GM12878 (cell line): ENCODE data around the gene TARBP1. TPM values are rescaled to one million over a fixed set of nuclear protein-coding genes. Genes with fewer than 3 reads are reported as not detected.

ENCODE experiments used
- ATAC-seq: fragments of 200-7000 bp; cut with Tn5 transposase; 3 replicates; pipeline ENCODE4 v1.9.1; 2020; ENCODE audit warnings: mild to moderate bottlenecking, moderate library complexity
- BruUV-seq: library from RNA; stranded (reverse); fragments of 400-500 nt; replicated peaks from 2 replicates; lab custom pipeline; 2021; lab: Mats Ljungman, UMichigan
- CTCF ChIA-PET: fragments of 300-600 bp; sonication (Branson Sonifier 250); formaldehyde crosslinking; extraction: SDS; loops from one replicate; lab custom pipeline; 2021; ENCODE audit warnings: inconsistent platforms; lab: Yijun Ruan, JAX
- POLR2A ChIA-PET: fragments of 350-600 bp; formaldehyde crosslinking; extraction: SDS; loops from one replicate; lab custom pipeline; 2021; ENCODE audit warnings: inconsistent platforms; lab: Charles Lee
- RAD21 ChIA-PET: fragments of 300-600 bp; sonication (Branson Sonifier 250); formaldehyde crosslinking; loops from one replicate; lab custom pipeline; 2023; ENCODE audit warnings: antibody characterized with exemption; ENCODE audit not compliant: unreplicated experiment; lab: Charles Lee
- SMC1A ChIA-PET: fragments of 300-600 bp; sonication (Branson Sonifier 250); formaldehyde crosslinking; loops from one replicate; lab custom pipeline; 2023; ENCODE audit not compliant: unreplicated experiment, uncharacterized antibody; lab: Charles Lee
- DNase-seq: peaks from one replicate; pipeline ENCODE4 v3.0.0-alpha.2; 2011; ENCODE audit warnings: low read depth, low spot score
- FAIRE-seq: peaks from 3 replicates; lab custom pipeline; 2011; peaks lifted over from hg19 to GRCh38; lab: Jason Lieb, UNC
- H2AFZ ChIP-seq: 2 replicates; pipeline ENCODE4 v1.6.0; 2011; ENCODE audit warnings: low read depth, low read length, control low read depth; ENCODE audit not compliant: control insufficient read depth
- H3K27ac ChIP-seq: 2 replicates; pipeline ENCODE4 v1.5.1; 2011; ENCODE audit warnings: control low read depth; ENCODE audit not compliant: control insufficient read depth, insufficient read depth
- H3K27me3 ChIP-seq, 2 experiments: replicated peaks in 1 of 2; 2 replicates each; pipeline versions ENCODE4 v1.6.0 to v1.6.1; 2011; ENCODE audit warnings: low read length in 1 of 2; ENCODE audit not compliant: control insufficient read depth in 2 of 2, insufficient read depth in 2 of 2
- H3K36me3 ChIP-seq, 2 experiments: 2 replicates each; pipeline ENCODE4 v1.5.1; 2011; ENCODE audit warnings: low read length in 1 of 2; ENCODE audit not compliant: control insufficient read depth in 2 of 2, insufficient read depth in 2 of 2
- H3K4me1 ChIP-seq: 2 replicates; pipeline ENCODE4 v1.6.1; 2011; ENCODE audit warnings: mild to moderate bottlenecking, low read length, moderate library complexity, mixed read lengths; ENCODE audit not compliant: control insufficient read depth, insufficient read depth
- H3K4me2 ChIP-seq: 2 replicates; pipeline ENCODE4 v1.6.0; 2011; ENCODE audit warnings: control low read depth; ENCODE audit not compliant: control insufficient read depth, insufficient read depth
- H3K4me3 ChIP-seq: fragments of 200-600 bp; sonication (generic); 2 replicates; pipeline ENCODE4 v1.5.1; 2016
- H3K79me2 ChIP-seq: 2 replicates; pipeline ENCODE4 v1.6.0; 2011; ENCODE audit warnings: low read length; ENCODE audit not compliant: control insufficient read depth, insufficient read depth
- H3K9ac ChIP-seq: 2 replicates; pipeline ENCODE4 v1.8.0; 2011; ENCODE audit warnings: low read length, control low read depth, mixed read lengths; ENCODE audit not compliant: control insufficient read depth, insufficient read depth
- H3K9me3 ChIP-seq: replicated peaks from 3 replicates; pipeline ENCODE4 v1.5.1; 2011; ENCODE audit warnings: mild to moderate bottlenecking, low read length; ENCODE audit not compliant: control insufficient read depth, insufficient read depth
- H4K20me1 ChIP-seq: 2 replicates; pipeline ENCODE4 v1.6.0; 2011; ENCODE audit not compliant: control insufficient read depth, insufficient read depth
- BCL3 ChIP-seq: IDR thresholded peaks from 2 replicates; pipeline ENCODE4 v1.6.1; 2011; ENCODE audit warnings: borderline replicate concordance, low read depth, mild to moderate bottlenecking, moderate library complexity, low read length; ENCODE audit not compliant: insufficient read depth, poor library complexity, severe bottlenecking
- BCLAF1 ChIP-seq: fragments of 450-650 bp; IDR thresholded peaks from 2 replicates; pipeline ENCODE4 v1.6.1; 2017; ENCODE audit warnings: antibody characterized with exemption, mild to moderate bottlenecking, moderate library complexity
- CBX3 ChIP-seq: fragments of 200-600 bp; sonication (generic); IDR thresholded peaks from 2 replicates; pipeline ENCODE4 v1.6.1; 2016; ENCODE audit warnings: low read depth, borderline replicate concordance
- CEBPZ ChIP-seq: fragments of 150-350 bp; IDR thresholded peaks from 2 replicates; pipeline ENCODE4 v1.6.1; 2016; ENCODE audit warnings: low read depth, low read length
- GABPA ChIP-seq: IDR thresholded peaks from 2 replicates; pipeline ENCODE4 v1.6.1; 2014; ENCODE audit warnings: antibody characterized with exemption, low read depth, mild to moderate bottlenecking, inconsistent platforms
- HCFC1 ChIP-seq: fragments of 150-350 bp; IDR thresholded peaks from 2 replicates; pipeline ENCODE4 v1.6.1; 2014; ENCODE audit warnings: low read length
- IKZF1 ChIP-seq: fragments of 450-650 bp; conservative IDR thresholded peaks from 2 replicates; pipeline ENCODE4 v1.6.1; 2017; ENCODE audit warnings: antibody characterized with exemption, mild to moderate bottlenecking
- IKZF2 ChIP-seq, 2 experiments: fragments of 450-650 bp; IDR thresholded peaks; 2 replicates each; pipeline ENCODE4 v1.6.1; 2017; ENCODE audit warnings: mild to moderate bottlenecking in 2 of 2, moderate library complexity in 2 of 2
- IRF4 ChIP-seq: IDR thresholded peaks from 2 replicates; pipeline ENCODE4 v1.6.1; 2011; ENCODE audit warnings: low read depth, low read length
- LARP7 ChIP-seq: fragments of 450-650 bp; IDR thresholded peaks from 2 replicates; pipeline ENCODE4 v1.6.1; 2017; ENCODE audit warnings: mild to moderate bottlenecking
- RAD51 ChIP-seq: fragments of 450-650 bp; IDR thresholded peaks from 2 replicates; pipeline ENCODE4 v1.6.1; 2016; ENCODE audit warnings: moderate library complexity, mild to moderate bottlenecking, inconsistent platforms
- RBBP5 ChIP-seq: fragments of 200-600 bp; sonication (generic); conservative IDR thresholded peaks from 2 replicates; pipeline ENCODE4 v1.6.1; 2016
- RFX5 ChIP-seq: IDR thresholded peaks from 2 replicates; pipeline ENCODE4 v1.6.1; 2011; ENCODE audit warnings: low read depth, low read length, improper control_type of control experiment
- STAT3 ChIP-seq: IDR thresholded peaks from 2 replicates; pipeline ENCODE4 v1.6.1; 2011; ENCODE audit warnings: low read depth, low read length, improper control_type of control experiment
- TCF12 ChIP-seq: IDR thresholded peaks from 2 replicates; pipeline ENCODE4 v1.6.1; 2011; ENCODE audit warnings: low read depth, mild to moderate bottlenecking, low read length
- WGBS: methylation state at CpG from one replicate; pipeline ENCODE4 v1.1.6; 2016; ENCODE audit warnings: low lambda C conversion rate; ENCODE audit not compliant: insufficient replicate concordance, insufficient coverage; ENCODE audit errors: missing lambda C conversion rate; 5-methylcytosine and 5-hydroxymethylcytosine counted together
- in situ Hi-C: fragments of 300-500 bp; cut with MboI; formaldehyde crosslinking; loops from 9 replicates; pipeline ENCODE4 v1.14.3; 2018; ENCODE audit warnings: mixed read lengths
- intact Hi-C: fragments of 100-400 bp; cut with micrococcal nuclease; formaldehyde crosslinking; loops from one replicate; pipeline ENCODE4 v1.14.2; 2022; ENCODE audit not compliant: unreplicated experiment
- polyA plus RNA-seq, 11 experiments: library from polyadenylated mRNA; depleted of rRNA in 4 of 11; unstranded in 6 of 11; stranded (reverse) in 5 of 11; fragments of >200 nt; fragmentation: Nextera tagmentation in 4 of 11; fragmentation: Illumina TruSeq in 1 of 11; extraction: Ambion mirVana in 4 of 11; extraction: Trizol in 1 of 11; gene quantifications; 1 replicate in 1 of 11; 2 replicates in 10 of 11; pipeline versions ENCODE4 v1.2.1 to v1.2.3, GENCODE V29; 2011 to 2016; ENCODE audit warnings: inconsistent platforms in 2 of 11, missing spikeins in 2 of 11, low read depth in 1 of 11
- total RNA-seq, 4 experiments: library from RNA; depleted of rRNA in 3 of 4; stranded (reverse); fragments of >200 nt in 3 of 4; fragmentation: Illumina TruSeq in 1 of 4; extraction: Trizol in 1 of 4; gene quantifications; 2 replicates each; pipeline versions ENCODE4 v1.2.1 to v1.2.3, GENCODE V29; 2013 to 2021
- TF ChIP-seq, protein P1 (sequence below), 3 experiments: IDR thresholded peaks in 2 of 3; conservative IDR thresholded peaks in 1 of 3; 2 replicates each; pipeline ENCODE4 v1.5.1; 2011; ENCODE audit warnings: low read depth in 3 of 3, low read length in 3 of 3, mild to moderate bottlenecking in 3 of 3, control low read depth in 2 of 3, moderate library complexity in 2 of 3, inconsistent platforms in 1 of 3, mixed read lengths in 1 of 3; ENCODE audit not compliant: control insufficient read depth in 2 of 3, insufficient read depth in 1 of 3; ENCODE audit errors: extremely low read depth in 1 of 3

TARBP1 gene
- total and polyA plus RNA-seq, 10 of the 15 experiments (the other 5 are each of a cell fraction or from before 2014, with no cell fraction given), result 10.8 to 94.4 (median 35.3) TPM

DNA sequence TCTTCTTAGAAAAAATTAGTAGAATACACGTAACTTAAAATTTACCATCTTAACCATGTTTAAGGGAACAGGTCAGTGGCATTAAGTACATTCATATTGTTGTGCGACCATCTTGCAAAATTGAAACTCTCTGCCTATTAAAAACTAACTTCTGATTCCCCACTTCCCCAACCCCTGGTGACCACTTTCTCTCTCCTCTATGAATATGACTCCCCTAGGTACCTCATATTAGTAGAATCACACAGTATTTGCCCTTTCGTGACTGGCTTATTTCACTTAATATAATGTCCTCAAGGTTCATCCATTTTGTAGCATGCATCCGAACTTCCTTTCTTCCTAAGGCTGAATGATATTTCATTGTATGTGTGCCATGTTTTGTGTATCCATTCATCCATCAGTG is 15.1 kb upstream of the TARBP1 start:
- Histone ChIP-seq H3K27me3 (no peaks in the 10 kb centered on the region), H3K4me2 (peak overlapping the region; percentile 54; the same call in 1 of the 2 replicates), H2AFZ (no peak overlapping the region), H3K4me3 (peak overlapping the region; percentile 48; the same call in 1 of the 2 replicates), H3K27ac (peak overlapping the region; percentile 71; the same call in 1 of the 2 replicates), H3K79me2 (no peaks in the 10 kb centered on the region), H4K20me1 (no peaks in the 10 kb centered on the region), H3K36me3 (no peaks in the 10 kb centered on the region), H3K4me1 (peaks cover 46% of the 10 kb centered on the region), H3K9ac (no peak overlapping the region; the same call in 1 of the 2 replicates), H3K9me3 (no peaks in the 10 kb centered on the region)
- ChIA-PET CTCF (no interaction called here), POLR2A (no interaction called here), RAD21 (no interaction called here), SMC1A (interaction anchor here (1.6 kb wide), 1 partner anchor 12 kb away, joined by 4 read pairs; no protein-coding TSS in a partner anchor)
- no peak for DNase-seq
- 14% methylated on average over 4 of the region's 4 CpGs for WGBS
- ATAC-seq, result peak; percentile 55
- no TSS peak for BruUV-seq
- in situ Hi-C loops (no loop called here), intact Hi-C loops (no loop called here)
- FAIRE-seq, result no peak
- TF ChIP-seq BCL3, result no peak
- TF ChIP-seq IRF4, result peak; percentile 62; the same call in 1 of the 2 replicates
- TF ChIP-seq RAD51, result no peak
- TF ChIP-seq TCF12, result 0 out of 2 replicates have a peak, but pooled peaks have one; percentile 7
- TF ChIP-seq GABPA, result no peak
- TF ChIP-seq BCLAF1, result no peak
- TF ChIP-seq, protein P1, sequence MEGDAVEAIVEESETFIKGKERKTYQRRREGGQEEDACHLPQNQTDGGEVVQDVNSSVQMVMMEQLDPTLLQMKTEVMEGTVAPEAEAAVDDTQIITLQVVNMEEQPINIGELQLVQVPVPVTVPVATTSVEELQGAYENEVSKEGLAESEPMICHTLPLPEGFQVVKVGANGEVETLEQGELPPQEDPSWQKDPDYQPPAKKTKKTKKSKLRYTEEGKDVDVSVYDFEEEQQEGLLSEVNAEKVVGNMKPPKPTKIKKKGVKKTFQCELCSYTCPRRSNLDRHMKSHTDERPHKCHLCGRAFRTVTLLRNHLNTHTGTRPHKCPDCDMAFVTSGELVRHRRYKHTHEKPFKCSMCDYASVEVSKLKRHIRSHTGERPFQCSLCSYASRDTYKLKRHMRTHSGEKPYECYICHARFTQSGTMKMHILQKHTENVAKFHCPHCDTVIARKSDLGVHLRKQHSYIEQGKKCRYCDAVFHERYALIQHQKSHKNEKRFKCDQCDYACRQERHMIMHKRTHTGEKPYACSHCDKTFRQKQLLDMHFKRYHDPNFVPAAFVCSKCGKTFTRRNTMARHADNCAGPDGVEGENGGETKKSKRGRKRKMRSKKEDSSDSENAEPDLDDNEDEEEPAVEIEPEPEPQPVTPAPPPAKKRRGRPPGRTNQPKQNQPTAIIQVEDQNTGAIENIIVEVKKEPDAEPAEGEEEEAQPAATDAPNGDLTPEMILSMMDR (IDR thresholded peaks at IDR 0.05 in 2 of 3, conservative IDR thresholded peaks at IDR 0.05 in 1 of 3; ENCODE audit: control insufficient read depth in 2 of 3, extremely low read depth in 1 of 3, insufficient read depth in 1 of 3, low read depth in 3 of 3, low read length in 3 of 3), result no peak
- no peak for TF ChIP-seq STAT3
- no peak for TF ChIP-seq CEBPZ
- TF ChIP-seq CBX3, result no peak
- TF ChIP-seq RBBP5, result no peak
- no peak for TF ChIP-seq LARP7
- TF ChIP-seq HCFC1, result no peak
- no peak for TF ChIP-seq RFX5
- peak; percentile 39 to 62; a peak in 3 of 4 replicates for TF ChIP-seq IKZF2 (IDR thresholded peaks at IDR 0.05)
- peak; percentile 28; the same call in 1 of the 2 replicates for TF ChIP-seq IKZF1
